Esophagus squamous epithelium (tissue), 5 donors: Measurements from ENCODE around the gene MLLT10. TPM values are rescaled to one million over a fixed set of nuclear protein-coding genes. Genes with fewer than 3 reads are reported as not detected.
A peak's percentile ranks its signal among the peaks of the same experiment; 100 is the strongest.

ENCODE experiments used
- DNase-seq: peaks from one replicate; lab custom pipeline; 2025; lab: John Stamatoyannopoulos, UW
- H3K27ac ChIP-seq, 4 donors: fragments of 200-600 bp; sonication (generic); one replicate each; pipeline ENCODE4 v1.5.1; 2016 to 2019; ENCODE audit warnings: mild to moderate bottlenecking in 1 of 4
- H3K27me3 ChIP-seq, 4 donors: fragments of 200-600 bp; sonication (generic); 1 replicate in 3 of 4; 2 replicates in 1 of 4; pipeline versions ENCODE4 v1.5.1 to v1.6.0; 2017 to 2021; ENCODE audit warnings: antibody characterized with exemption in 1 of 4
- H3K36me3 ChIP-seq, 3 donors: fragments of 200-600 bp; sonication (generic); one replicate each; pipeline ENCODE4 v1.5.1; 2016 to 2019
- H3K4me1 ChIP-seq, 3 donors: fragments of 200-600 bp; sonication (generic); one replicate each; pipeline ENCODE4 v1.5.1; 2017 to 2019
- H3K4me3 ChIP-seq, 4 donors: fragments of 200-600 bp; sonication (generic); 1 replicate in 3 of 4; 2 replicates in 1 of 4; pipeline ENCODE4 v1.5.1; 2016 to 2019; ENCODE audit warnings: mild to moderate bottlenecking in 2 of 4, moderate library complexity in 1 of 4
- H3K9me3 ChIP-seq, 3 donors: fragments of 200-600 bp; sonication (generic); one replicate each; pipeline ENCODE4 v1.5.1; 2016 to 2019
- POLR2A ChIP-seq, 4 donors: fragments of 450-650 bp; IDR thresholded peaks; one replicate each; pipeline ENCODE4 v1.6.1; 2017; ENCODE audit warnings: antibody characterized with exemption in 4 of 4, mild to moderate bottlenecking in 4 of 4, moderate library complexity in 3 of 4
- WGBS, 2 donors: methylation state at CpG; one replicate each; pipeline ENCODE4 v1.1.5; 2018; 5-methylcytosine and 5-hydroxymethylcytosine counted together
- intact Hi-C: fragments of 100-400 bp; cut with DNase I; formaldehyde crosslinking; loops from one replicate; pipeline ENCODE4 v1.15.0; 2022
- total RNA-seq, 4 donors: library from RNA; depleted of rRNA; stranded (reverse); fragments of >200 nt; gene quantifications; one replicate each; pipeline ENCODE4 v1.1.0, GENCODE V29; 2016
- TF ChIP-seq, protein P1 (sequence below), 6 experiments: fragments of 450-650 bp in 4 of 6; fragments of 200-600 bp in 2 of 6; sonication (generic) in 2 of 6; IDR thresholded peaks; one replicate each; pipeline ENCODE4 v1.5.1; 2016 to 2019; ENCODE audit warnings: antibody characterized with exemption in 6 of 6, mild to moderate bottlenecking in 4 of 6, moderate library complexity in 4 of 6
- donor health status: DM: yes; HTN: yes; CAD: no.

The MLLT10 gene
- total RNA-seq, 4 donors from 2014 or later = 22.7 to 49.6 (median 32.4) TPM

DNA sequence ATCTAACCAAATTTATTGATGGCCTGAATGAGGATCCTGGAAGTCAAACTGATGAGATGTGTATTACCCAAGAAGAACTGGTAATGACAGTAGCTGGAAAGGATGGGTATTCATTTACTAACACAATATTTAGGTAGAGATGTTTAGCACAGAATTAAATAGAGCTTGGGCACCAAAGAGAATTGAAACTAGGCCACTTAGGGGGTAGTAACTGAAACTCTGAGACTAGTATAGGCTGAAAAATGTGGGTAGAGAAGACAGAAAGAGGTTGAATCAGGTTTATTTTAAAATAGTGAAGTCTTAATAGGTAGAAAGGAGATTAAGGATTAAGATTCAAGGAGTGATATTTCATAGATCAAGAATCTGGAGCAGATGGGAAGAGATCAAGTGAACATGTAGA lies 155.8 kb downstream of the MLLT10 start:
- H3K27ac ChIP-seq = no peak overlapping the region

DNA sequence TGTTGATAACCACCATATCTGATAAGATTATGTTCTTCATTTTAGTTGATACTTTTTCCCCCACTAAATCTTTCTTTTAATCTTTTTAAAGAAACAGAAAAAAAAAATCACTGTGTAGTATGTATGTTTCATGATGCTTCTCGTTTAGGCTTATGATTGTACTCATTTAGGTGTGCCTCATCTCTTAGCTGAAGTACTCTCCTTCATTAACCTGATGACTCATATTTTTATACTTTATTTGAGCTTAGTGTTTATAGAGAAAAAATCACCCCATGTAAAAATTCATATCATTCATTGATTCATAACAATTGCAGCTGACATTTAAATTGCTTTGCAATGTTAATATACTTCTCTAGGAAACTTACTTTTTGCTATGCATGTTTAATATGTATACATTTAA lies 158.9 kb downstream of the MLLT10 start:
- peaks cover 0 to 35% (median 0%) of the 10 kb centered on the region in 3 donors for H3K4me1 ChIP-seq
- no peaks in the 10 kb centered on the region for H3K9me3 ChIP-seq
- WGBS, 2 donors = 45 to 60% methylated on average over 1 of the region's 1 CpG
- peak overlapping the region in 3 of 4 donors; percentile 4 to 67 (median 62) for H3K27ac ChIP-seq
- H3K27me3 ChIP-seq = no peaks in the 10 kb centered on the region
- DNase-seq = no peak
- peaks cover 0 to 12% (median 0%) of the 10 kb centered on the region in 3 donors for H3K36me3 ChIP-seq
- intact Hi-C loops = no loop called here
- TF ChIP-seq, protein P1, sequence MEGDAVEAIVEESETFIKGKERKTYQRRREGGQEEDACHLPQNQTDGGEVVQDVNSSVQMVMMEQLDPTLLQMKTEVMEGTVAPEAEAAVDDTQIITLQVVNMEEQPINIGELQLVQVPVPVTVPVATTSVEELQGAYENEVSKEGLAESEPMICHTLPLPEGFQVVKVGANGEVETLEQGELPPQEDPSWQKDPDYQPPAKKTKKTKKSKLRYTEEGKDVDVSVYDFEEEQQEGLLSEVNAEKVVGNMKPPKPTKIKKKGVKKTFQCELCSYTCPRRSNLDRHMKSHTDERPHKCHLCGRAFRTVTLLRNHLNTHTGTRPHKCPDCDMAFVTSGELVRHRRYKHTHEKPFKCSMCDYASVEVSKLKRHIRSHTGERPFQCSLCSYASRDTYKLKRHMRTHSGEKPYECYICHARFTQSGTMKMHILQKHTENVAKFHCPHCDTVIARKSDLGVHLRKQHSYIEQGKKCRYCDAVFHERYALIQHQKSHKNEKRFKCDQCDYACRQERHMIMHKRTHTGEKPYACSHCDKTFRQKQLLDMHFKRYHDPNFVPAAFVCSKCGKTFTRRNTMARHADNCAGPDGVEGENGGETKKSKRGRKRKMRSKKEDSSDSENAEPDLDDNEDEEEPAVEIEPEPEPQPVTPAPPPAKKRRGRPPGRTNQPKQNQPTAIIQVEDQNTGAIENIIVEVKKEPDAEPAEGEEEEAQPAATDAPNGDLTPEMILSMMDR (IDR thresholded peaks at IDR 0.05) = no peak
- no peak for TF ChIP-seq POLR2A (IDR thresholded peaks at IDR 0.05)
- no peak overlapping the region for H3K4me3 ChIP-seq

More for the DNA sequence above, 155.8 kb downstream of the MLLT10 start:
- H3K27me3 ChIP-seq = no peaks in the 10 kb centered on the region
- peaks cover 0 to 26% (median 0%) of the 10 kb centered on the region in 3 donors for H3K4me1 ChIP-seq
- no peaks in the 10 kb centered on the region for H3K9me3 ChIP-seq
- H3K4me3 ChIP-seq = no peak overlapping the region
- intact Hi-C loops = no loop called here
- H3K36me3 ChIP-seq = peaks cover 0 to 22% (median 0%) of the 10 kb centered on the region in 3 donors
- no peak for DNase-seq
- TF ChIP-seq, protein P1 (IDR thresholded peaks at IDR 0.05) = no peak
- TF ChIP-seq POLR2A (IDR thresholded peaks at IDR 0.05) = no peak

DNA sequence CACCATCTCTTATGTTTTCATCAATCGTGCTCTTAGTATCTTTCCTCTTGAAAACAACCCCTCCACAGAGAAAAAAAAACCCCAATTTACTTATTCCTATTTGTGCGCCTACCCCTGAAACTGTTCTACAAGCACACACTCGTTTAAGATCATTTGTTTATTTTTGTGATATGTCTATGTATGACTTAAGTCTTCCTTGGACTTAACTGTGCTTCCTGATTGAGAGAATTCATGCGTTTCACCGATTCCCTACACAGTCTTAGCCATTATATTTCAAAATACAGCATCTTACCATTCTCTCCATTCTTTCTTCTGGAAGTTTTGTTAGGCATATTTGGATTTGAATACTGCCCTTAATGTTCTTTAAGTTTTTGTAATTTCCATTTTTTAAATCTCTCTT lies 159.4 kb downstream of the MLLT10 start:
- H3K4me3 ChIP-seq = no peak overlapping the region
- no peaks in the 10 kb centered on the region for H3K9me3 ChIP-seq
- no peak for TF ChIP-seq POLR2A (IDR thresholded peaks at IDR 0.05)
- TF ChIP-seq, protein P1 (IDR thresholded peaks at IDR 0.05) = no peak
- peaks cover 0 to 12% (median 0%) of the 10 kb centered on the region in 3 donors for H3K36me3 ChIP-seq
- DNase-seq = no peak
- no peaks in the 10 kb centered on the region for H3K27me3 ChIP-seq
- intact Hi-C loops = no loop called here
- H3K4me1 ChIP-seq = peaks cover 0 to 35% (median 0%) of the 10 kb centered on the region in 3 donors
- H3K27ac ChIP-seq = peak overlapping the region in 2 of 4 donors; percentile 62 to 67
- WGBS, 2 donors = 40 to 49% methylated on average over 5 of the region's 5 CpGs

DNA sequence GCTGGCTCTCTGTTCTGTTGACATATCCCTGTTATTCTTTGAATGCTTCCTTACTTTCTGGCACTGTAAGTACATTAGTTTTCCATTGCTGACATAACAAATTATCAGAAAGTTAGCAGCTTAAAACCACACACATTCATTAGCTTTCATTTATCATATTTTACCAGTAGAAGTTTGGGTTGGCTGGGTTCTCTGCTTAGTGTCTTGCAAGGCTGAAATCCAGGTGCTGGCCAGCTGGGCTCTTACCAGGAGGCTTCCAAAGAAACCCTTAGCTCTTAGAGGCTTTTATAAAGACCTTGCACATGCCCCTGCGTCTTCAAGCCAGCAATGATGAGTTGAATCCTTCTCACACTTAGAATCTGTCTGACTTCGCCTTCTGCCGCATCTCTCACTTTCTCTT lies 160.6 kb downstream of the MLLT10 start:
- H3K9me3 ChIP-seq = peaks cover 0 to 7% (median 4%) of the 10 kb centered on the region in 3 donors
- H3K4me3 ChIP-seq = no peak overlapping the region
- no peak overlapping the region for H3K27ac ChIP-seq
- DNase-seq = no peak
- WGBS, 2 donors = 84 to 89% methylated on average over 3 of the region's 3 CpGs
- H3K4me1 ChIP-seq = peaks cover 0 to 35% (median 0%) of the 10 kb centered on the region in 3 donors
- intact Hi-C loops = no loop called here
- H3K27me3 ChIP-seq = no peaks in the 10 kb centered on the region
- TF ChIP-seq, protein P1 (IDR thresholded peaks at IDR 0.05) = no peak
- no peak for TF ChIP-seq POLR2A (IDR thresholded peaks at IDR 0.05)
- H3K36me3 ChIP-seq = peaks cover 0 to 17% (median 0%) of the 10 kb centered on the region in 3 donors

DNA sequence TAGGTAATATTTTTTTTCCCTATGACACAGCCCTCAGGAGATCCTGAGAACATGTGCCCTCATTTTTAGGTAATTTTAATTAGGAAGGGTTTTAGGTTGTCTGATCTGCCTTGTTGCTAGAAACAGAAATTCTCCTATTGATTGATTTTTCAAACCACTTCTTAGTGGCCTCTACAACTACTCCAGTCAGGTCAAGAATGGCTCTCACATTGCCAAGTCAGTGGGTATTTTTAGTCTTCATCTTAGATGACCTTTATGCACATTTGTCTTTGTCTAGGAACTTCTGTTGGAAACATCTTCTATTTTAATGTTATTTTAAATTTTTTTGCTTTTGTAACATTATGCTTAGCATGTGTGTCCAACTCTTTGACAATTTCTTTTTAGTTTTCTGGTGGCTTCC lies 162.3 kb downstream of the MLLT10 start:
- H3K4me1 ChIP-seq = peaks cover 0 to 35% (median 0%) of the 10 kb centered on the region in 3 donors
- H3K36me3 ChIP-seq = peaks cover 0 to 29% (median 0%) of the 10 kb centered on the region in 3 donors
- H3K27me3 ChIP-seq = no peaks in the 10 kb centered on the region
- H3K9me3 ChIP-seq = peaks cover 0 to 22% (median 5%) of the 10 kb centered on the region in 3 donors
- H3K4me3 ChIP-seq = no peak overlapping the region
- no peak for TF ChIP-seq POLR2A (IDR thresholded peaks at IDR 0.05)
- TF ChIP-seq, protein P1 (IDR thresholded peaks at IDR 0.05) = no peak
- no peak for DNase-seq
- H3K27ac ChIP-seq = no peak overlapping the region
- intact Hi-C loops = no loop called here
